Caco-2 (cell line): ENCODE measurements around the gene RHOT2. TPM values are rescaled to one million over a fixed set of nuclear protein-coding genes. Genes with fewer than 3 reads are reported as not detected.

Experiments
- BruUV-seq: library from RNA; stranded (reverse); fragments of 400-500 nt; replicated peaks from 2 replicates; lab custom pipeline; 2021; lab: Mats Ljungman, UMichigan
- CTCF ChIA-PET: fragments of 300-600 bp; sonication (Branson Sonifier 250); formaldehyde crosslinking; loops from one replicate; lab custom pipeline; 2022; ENCODE audit warnings: antibody characterized with exemption; lab: Charles Lee
- POLR2A ChIA-PET: fragments of 300-600 bp; sonication (Branson Sonifier 250); formaldehyde crosslinking; loops from one replicate; lab custom pipeline; 2022; ENCODE audit warnings: antibody characterized with exemption; lab: Charles Lee
- DNase-seq, 2 experiments: peaks; one replicate each; pipeline versions ENCODE4 v3.0.0 to v3.0.0-alpha.2; 2020 to 2022
- H3K27me3 ChIP-seq: replicated peaks from 2 replicates; pipeline ENCODE4 v1.6.0; 2011; ENCODE audit warnings: low read length; ENCODE audit not compliant: control insufficient read depth, insufficient read depth
- H3K36me3 ChIP-seq: 2 replicates; pipeline ENCODE4 v1.5.1; 2011; ENCODE audit warnings: low read length; ENCODE audit not compliant: control insufficient read depth, insufficient read depth
- H3K4me1 ChIP-seq: fragments of 250-450 bp; sonication (Bioruptor Pico); 2 replicates; pipeline ENCODE4 v1.5.1; 2020; ENCODE audit warnings: mild to moderate bottlenecking
- H3K4me3 ChIP-seq: 2 replicates; pipeline ENCODE4 v1.5.1; 2011; ENCODE audit warnings: low read depth, mild to moderate bottlenecking, control low read depth, low read length
- H3K9me3 ChIP-seq: fragments of 250-450 bp; sonication (Bioruptor Pico); 2 replicates; pipeline ENCODE4 v1.5.1; 2020; ENCODE audit warnings: mild to moderate bottlenecking, moderate library complexity
- H3K27ac Mint-ChIP-seq: one replicate; pipeline ENCODE4 v1.8.0; 2022; ENCODE audit warnings: mixed read lengths; ENCODE audit not compliant: unreplicated experiment
- H3K27me3 Mint-ChIP-seq: one replicate; pipeline ENCODE4 v1.8.0; 2022; ENCODE audit warnings: mixed read lengths; ENCODE audit not compliant: insufficient read depth, unreplicated experiment
- H3K36me3 Mint-ChIP-seq: one replicate; pipeline ENCODE4 v1.8.0; 2022; ENCODE audit warnings: mild to moderate bottlenecking, mixed read lengths; ENCODE audit not compliant: insufficient read depth, unreplicated experiment
- H3K4me1 Mint-ChIP-seq: one replicate; pipeline ENCODE4 v1.8.0; 2022; ENCODE audit warnings: low read depth, mixed read lengths; ENCODE audit not compliant: unreplicated experiment
- H3K4me3 Mint-ChIP-seq: one replicate; pipeline ENCODE4 v1.8.0; 2022; ENCODE audit warnings: mild to moderate bottlenecking, moderate library complexity, mixed read lengths; ENCODE audit not compliant: unreplicated experiment
- H3K9me3 Mint-ChIP-seq: one replicate; pipeline ENCODE4 v1.8.0; 2022; ENCODE audit warnings: mixed read lengths; ENCODE audit not compliant: unreplicated experiment
- CTCF ChIP-seq, 2 experiments: fragments of 200-600 bp in 1 of 2; IDR thresholded peaks; 1 replicate in 1 of 2; 2 replicates in 1 of 2; pipeline versions ENCODE4 v1.5.1 to v1.8.0; 2011 to 2022; ENCODE audit warnings: antibody characterized with exemption in 1 of 2, control low read depth in 1 of 2, inconsistent platforms in 1 of 2, low read depth in 1 of 2, low read length in 1 of 2, mild to moderate bottlenecking in 1 of 2, moderate library complexity in 1 of 2; ENCODE audit not compliant: insufficient read depth in 1 of 2, severe bottlenecking in 1 of 2, unreplicated experiment in 1 of 2
- intact Hi-C: fragments of 100-400 bp; cut with micrococcal nuclease; formaldehyde crosslinking; loops from one replicate; pipeline ENCODE4 v1.10.0; 2022; ENCODE audit not compliant: unreplicated experiment
- total RNA-seq: library from RNA; stranded (reverse); gene quantifications from 2 replicates; pipeline ENCODE4 v1.2.3, GENCODE V29; 2022

The RHOT2 gene
- total RNA-seq, 1 experiment from 2014 or later = 96.7 TPM

- no peaks in the 10 kb centered on the region for H3K9me3 Mint-ChIP-seq
- H3K4me3 ChIP-seq = no peak overlapping the region
- peak in 1 of 2 experiments; percentile 66 for DNase-seq
- H3K4me1 ChIP-seq = peaks cover 14% of the 10 kb centered on the region
- POLR2A ChIA-PET = no interaction called here
- peaks cover 5% of the 10 kb centered on the region for H3K27me3 Mint-ChIP-seq
- TF ChIP-seq CTCF (IDR thresholded peaks at IDR 0.05; ENCODE audit: insufficient read depth in 1 of 2, low read depth in 1 of 2, low read length in 1 of 2, severe bottlenecking in 1 of 2, unreplicated experiment in 1 of 2) = no peak
- intact Hi-C loops = loop anchor here (10.0 kb wide), 1 partner anchor 75 kb away; the partner anchor contains the start of genes CHTF18 and RPUSD1
- no peak overlapping the region for H3K27ac Mint-ChIP-seq
- no peaks in the 10 kb centered on the region for H3K27me3 ChIP-seq
- H3K36me3 ChIP-seq = no peaks in the 10 kb centered on the region
- CTCF ChIA-PET = interaction anchor here (0.6 to 1.0 kb wide), 2 partner anchors 10 to 271 kb away, joined by 3 to 4 read pairs; no protein-coding TSS in a partner anchor
- H3K4me3 Mint-ChIP-seq = no peak overlapping the region
- H3K36me3 Mint-ChIP-seq = peaks cover 8% of the 10 kb centered on the region
- no TSS peak for BruUV-seq
- no peaks in the 10 kb centered on the region for H3K9me3 ChIP-seq
- peaks cover 7% of the 10 kb centered on the region for H3K4me1 Mint-ChIP-seq
These were observed 41.9 kb downstream of the RHOT2 start for GRCh38 chr16:709566-710499.

GRCh38 chr16:710500-711075 is 42.7 kb downstream of the RHOT2 start:
- Mint-ChIP-seq H3K4me1 (peaks cover 7% of the 10 kb centered on the region), H3K27me3 (peaks cover 5% of the 10 kb centered on the region), H3K36me3 (peaks cover 8% of the 10 kb centered on the region), H3K27ac (no peak overlapping the region), H3K9me3 (no peaks in the 10 kb centered on the region), H3K4me3 (no peak overlapping the region)
- no peak for TF ChIP-seq CTCF (IDR thresholded peaks at IDR 0.05; ENCODE audit: insufficient read depth in 1 of 2, low read depth in 1 of 2, low read length in 1 of 2, severe bottlenecking in 1 of 2, unreplicated experiment in 1 of 2)
- ChIA-PET CTCF (interaction anchor here (0.6 to 1.1 kb wide), 3 partner anchors 9 to 270 kb away, joined by 3 to 4 read pairs (median 3); no protein-coding TSS in a partner anchor), POLR2A (interaction anchor here (0.6 kb wide), 1 partner anchor 60 kb away, joined by 5 read pairs; no protein-coding TSS in a partner anchor)
- DNase-seq = no peak
- BruUV-seq = no TSS peak
- peaks cover 14% of the 10 kb centered on the region for H3K4me1 ChIP-seq
- H3K27me3 ChIP-seq = no peaks in the 10 kb centered on the region
- intact Hi-C loops = loop anchor here (10.0 kb wide), 1 partner anchor 74 kb away; the partner anchor contains the start of genes CHTF18 and RPUSD1
- no peaks in the 10 kb centered on the region for H3K9me3 ChIP-seq
- H3K4me3 ChIP-seq = no peak overlapping the region
- H3K36me3 ChIP-seq = no peaks in the 10 kb centered on the region

- CTCF ChIA-PET = interaction anchor here (1.0 to 1.1 kb wide), 2 partner anchors 9 to 21 kb away, joined by 3 read pairs; no protein-coding TSS in a partner anchor
- H3K9me3 ChIP-seq = no peaks in the 10 kb centered on the region
- Mint-ChIP-seq H3K4me1 (peaks cover 7% of the 10 kb centered on the region), H3K27me3 (peaks cover 5% of the 10 kb centered on the region), H3K4me3 (no peak overlapping the region), H3K9me3 (no peaks in the 10 kb centered on the region), H3K27ac (no peak overlapping the region), H3K36me3 (peaks cover 13% of the 10 kb centered on the region)
- POLR2A ChIA-PET = interaction anchor here (0.6 kb wide), 1 partner anchor 61 kb away, joined by 5 read pairs; no protein-coding TSS in a partner anchor
- intact Hi-C loops = loop anchor here (10.0 kb wide), 1 partner anchor 74 kb away; the partner anchor contains the start of genes CHTF18 and RPUSD1
- no peaks in the 10 kb centered on the region for H3K27me3 ChIP-seq
- H3K4me3 ChIP-seq = no peak overlapping the region
- no TSS peak for BruUV-seq
- DNase-seq = no peak
- H3K4me1 ChIP-seq = peaks cover 18% of the 10 kb centered on the region
- TF ChIP-seq CTCF (IDR thresholded peaks at IDR 0.05; ENCODE audit: insufficient read depth in 1 of 2, low read depth in 1 of 2, low read length in 1 of 2, severe bottlenecking in 1 of 2, unreplicated experiment in 1 of 2) = no peak
- no peaks in the 10 kb centered on the region for H3K36me3 ChIP-seq
These were observed 43.2 kb downstream of the RHOT2 start for GRCh38 chr16:711084-711483.
